HK-2 (cell line): ENCODE results near the gene NUSAP1.
"Not testable (repeated sequence)": the region's sequence is repeated elsewhere in the genome, so short reads cannot be mapped to it uniquely, and the experiment has no call there.

Source experiments
- DNase-seq: peaks from one replicate; pipeline ENCODE4 v3.0.0-alpha.2; 2018; ENCODE audit not compliant: unreplicated experiment

Gene NUSAP1

DNA sequence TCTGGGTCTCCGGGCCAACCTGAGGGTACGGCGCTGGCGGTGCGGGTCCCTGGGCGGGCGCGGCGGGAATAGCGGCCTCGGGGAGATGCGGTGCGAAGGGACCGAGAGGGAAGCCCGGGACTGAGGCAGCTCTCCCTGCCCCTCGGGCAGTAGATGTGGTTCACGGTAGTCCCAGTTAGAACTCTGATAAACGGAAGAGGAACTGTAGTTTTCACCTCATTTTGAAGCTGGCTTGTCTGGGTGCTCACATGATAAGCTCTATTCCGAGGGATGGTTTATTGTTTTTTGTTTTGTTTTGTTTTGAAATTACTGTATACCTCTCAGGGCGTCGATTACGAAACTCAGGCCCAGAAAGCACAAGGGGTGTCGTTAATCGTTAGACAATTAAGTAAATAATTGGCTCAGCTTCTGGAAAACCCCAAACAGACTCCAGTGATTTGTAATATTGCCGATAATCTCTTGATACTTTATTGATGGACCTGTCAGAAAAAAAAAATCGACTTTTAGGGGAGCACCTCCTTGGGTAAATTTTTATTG, 413 bp downstream of the NUSAP1 start:
- no peak for DNase-seq

DNA sequence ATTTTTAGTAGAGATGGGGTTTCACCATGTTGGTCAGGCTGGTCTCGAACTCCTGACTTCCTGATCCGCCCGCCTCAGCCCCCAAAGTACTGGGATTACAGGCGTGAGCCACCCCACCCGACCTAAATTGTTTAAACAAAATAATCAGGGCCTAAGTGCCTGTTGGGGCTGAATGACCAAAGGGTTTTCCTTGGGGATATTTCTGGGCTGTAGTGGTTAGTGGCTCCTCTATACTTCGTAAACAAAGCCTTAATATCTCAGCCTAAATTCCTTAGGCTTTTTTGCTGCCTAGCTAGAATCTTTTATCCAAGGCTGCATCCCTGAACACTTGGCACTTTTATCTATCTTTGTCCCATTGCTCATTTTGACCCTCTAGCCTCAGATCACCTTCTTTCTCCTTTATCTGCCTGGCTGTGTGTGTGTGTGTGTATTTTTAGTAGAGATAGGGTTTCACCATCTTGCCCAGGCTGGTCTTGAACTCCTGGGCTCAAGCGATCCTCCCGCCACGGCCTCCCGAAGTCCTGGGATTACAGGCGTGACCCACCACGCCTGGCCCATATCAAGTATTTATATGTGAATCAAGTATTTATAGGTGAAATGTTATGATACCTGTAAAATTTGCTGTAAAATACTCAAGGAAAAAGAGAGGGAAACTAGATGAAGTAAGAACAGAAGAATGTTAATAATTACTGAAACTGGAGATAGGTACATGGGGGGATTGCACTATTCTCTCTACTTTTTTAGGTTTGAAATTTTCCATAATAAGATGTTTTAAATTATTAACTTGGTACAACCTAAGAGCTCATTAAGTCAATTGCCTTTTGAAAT, 1.8 kb downstream of the NUSAP1 start:
- DNase-seq = no peak

- DNase-seq = no peak
Observed at GRCh38 chr15:41336549-41336948, 3.9 kb downstream of the NUSAP1 start.

DNA sequence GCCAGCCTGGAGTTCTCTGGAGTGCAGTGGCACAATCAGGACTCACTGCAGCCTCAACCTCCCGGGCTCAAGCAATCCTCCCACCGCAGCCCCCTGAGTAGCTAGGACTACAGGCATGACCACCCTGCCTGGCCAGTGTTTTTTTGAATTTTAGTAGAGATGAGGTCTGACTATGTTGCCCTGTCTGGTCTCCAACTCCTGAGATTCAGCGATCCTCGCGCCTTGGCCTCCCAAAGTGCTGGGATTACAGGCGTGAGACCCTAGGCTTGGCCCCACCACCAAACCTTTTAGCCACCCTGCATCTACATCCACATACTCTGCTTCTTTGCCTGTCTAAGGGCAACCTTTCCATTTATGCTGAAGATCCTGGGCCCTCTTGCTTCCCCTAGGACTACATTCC, 4.4 kb downstream of the NUSAP1 start:
- no peak for DNase-seq

DNA sequence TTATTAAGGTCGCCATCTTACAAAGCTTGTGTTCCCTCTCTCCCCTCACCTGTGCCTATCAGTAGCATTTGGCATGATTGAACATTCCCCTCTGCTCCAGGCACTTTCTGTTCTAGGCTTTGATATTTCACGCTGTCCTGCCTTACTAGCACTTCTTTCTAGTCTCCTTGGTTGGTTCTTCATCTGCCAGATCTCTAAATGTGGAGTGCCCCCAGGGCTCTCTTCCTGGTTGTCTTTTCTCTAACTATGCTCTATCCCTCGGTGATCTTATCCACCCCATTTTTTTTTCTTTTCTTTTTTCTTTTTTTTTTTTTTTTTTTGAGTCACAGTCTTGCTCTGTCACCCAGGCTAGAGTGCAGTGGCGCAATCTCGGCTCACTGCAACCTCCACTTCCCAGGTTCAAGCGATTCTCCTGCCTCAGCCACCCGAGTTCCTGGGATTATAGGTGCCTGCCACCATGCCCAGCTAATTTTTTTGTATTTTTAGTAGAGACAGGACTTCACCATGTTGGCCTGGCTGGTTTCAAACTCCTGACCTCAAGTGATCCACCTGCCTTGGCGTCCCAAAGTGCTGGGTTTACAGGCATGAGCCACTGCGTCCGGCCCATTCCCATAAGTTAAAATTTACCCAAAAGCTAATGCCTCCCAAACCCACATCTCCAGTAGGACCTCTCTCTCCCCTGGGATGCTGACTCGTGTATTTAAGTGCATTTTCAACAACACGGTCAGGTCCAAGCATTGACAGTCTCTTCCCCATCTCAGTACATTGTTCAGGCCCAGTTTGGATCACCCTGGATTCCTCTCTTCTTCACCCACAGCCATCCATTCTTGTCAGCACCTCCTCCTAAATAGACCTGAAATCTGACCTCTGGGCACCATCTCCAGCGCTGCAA, 5.2 kb downstream of the NUSAP1 start:
- no peak for DNase-seq

DNA sequence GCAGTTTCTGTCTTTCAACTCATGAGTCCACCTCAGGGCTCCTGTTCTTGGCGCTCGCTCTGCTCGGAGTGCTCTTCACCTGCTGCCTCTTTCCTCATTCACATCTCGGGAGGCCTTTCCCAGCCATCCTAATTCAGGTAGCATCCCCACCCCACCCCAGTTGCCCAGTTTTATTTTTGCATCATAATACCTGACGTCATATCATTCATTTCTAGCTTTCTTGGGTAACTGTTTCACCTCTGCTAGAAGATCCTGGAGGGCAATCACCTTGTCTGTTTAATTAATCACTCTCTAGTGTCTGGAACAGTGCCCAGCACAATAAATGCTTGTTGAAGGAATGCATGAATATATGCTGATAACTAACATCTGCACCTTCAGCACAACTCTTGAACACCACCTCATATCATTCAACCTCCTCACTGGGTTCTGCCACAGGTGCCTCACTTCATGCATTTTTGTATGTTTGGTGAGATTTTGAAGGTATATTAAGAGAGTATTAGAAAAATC, 7.6 kb downstream of the NUSAP1 start:
- no peak for DNase-seq

DNA sequence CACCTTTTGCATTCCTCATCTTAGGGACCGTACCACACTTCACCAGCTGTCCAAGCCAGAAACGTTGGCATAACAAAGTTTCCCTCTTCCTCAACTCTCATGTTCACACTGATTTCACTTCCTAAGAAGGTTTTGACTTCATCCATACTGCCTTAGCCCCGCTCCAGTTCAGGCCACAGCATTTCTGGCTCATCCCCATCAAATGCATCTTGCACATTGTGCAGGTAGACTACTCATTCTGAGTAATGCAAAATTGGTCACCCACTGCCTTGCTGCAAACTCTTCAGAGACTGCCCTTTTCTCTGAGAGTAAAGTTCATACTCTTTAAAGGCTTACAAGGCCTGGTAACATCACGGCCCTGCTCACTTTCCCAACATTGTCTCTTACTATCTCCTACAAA, 8.8 kb downstream of the NUSAP1 start:
- DNase-seq = no peak

DNA sequence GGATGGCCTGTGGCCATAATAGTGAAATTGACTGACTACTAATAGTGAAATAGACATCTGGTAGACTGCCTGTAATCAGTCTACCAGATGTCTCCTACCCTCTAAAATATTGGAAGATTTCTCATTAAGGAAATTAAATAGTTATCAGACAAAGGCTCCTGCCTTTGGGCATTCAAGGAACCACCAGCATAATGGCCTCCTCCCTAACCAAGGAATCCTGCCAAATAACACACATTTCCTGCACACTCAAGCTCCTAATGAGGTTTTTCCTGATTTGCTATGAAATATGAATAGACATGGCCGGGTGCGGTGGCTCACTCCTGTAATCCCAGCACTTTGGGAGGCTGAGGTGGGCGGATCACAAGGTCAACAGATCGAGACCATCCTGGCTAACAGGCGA, 14.6 kb downstream of the NUSAP1 start:
- no peak for DNase-seq

- no peak for DNase-seq
Observed at GRCh38 chr15:41350057-41350717, 17.5 kb downstream of the NUSAP1 start.

DNA sequence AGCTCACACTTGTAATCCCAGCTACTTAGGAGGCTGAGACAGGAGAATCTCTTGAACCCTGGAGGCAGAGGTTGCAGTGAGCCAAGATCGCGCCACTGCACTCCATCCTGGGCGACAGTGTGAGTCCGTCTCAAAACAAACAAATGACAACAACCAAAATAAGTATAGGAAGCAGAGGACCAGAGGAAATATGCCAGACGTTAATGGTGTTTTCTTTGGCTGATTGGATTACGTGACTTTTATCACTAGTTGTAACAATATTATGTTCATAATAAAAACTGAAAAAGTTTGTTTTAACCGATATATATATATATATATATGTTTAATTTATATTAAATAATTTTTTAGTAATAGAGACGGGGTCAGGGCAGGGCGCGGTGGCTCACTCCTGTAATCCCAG, 21.7 kb downstream of the NUSAP1 start:
- no peak for DNase-seq

DNA sequence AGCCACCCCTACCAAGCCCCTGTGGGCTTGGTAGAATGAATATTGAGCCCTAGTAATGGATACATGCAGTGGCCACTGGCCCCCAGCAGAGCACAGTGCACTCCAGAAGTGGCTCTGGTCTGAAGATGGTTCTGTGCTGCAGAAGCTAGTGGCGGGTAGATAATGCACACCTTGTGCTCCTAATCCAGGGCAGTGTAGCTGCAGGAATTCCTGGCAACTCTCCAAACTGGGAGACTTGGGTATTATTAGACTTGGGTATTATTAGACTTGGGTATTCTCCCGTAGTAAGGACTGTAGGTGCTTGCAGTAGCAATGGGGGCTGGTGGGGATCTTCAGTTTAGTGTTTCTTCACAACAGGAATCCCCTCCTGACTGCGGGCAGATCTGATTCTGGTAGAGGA, 34.7 kb downstream of the NUSAP1 start:
- DNase-seq = no peak

DNA sequence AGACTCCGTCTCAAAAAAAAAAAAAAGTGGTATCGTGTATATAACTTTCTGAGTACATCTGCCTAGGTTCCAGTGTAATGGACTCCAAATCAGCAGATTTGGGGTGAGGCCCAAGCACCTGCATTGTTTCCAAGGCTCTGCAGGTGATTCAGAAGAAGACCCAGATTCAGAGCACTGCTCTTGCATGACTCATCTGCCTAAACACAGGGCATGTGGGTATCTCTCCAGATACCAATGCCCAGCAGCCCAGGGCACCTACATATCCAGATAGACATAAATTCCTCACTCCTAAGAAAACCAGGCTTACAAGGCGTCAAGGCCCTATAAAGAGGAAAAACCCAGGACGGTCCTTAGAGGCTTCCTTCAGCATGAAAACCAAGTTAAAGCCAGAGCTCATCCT, 45.3 kb downstream of the NUSAP1 start:
- no peak for DNase-seq

GRCh38 chr15:41383974-41384749, 51.5 kb downstream of the NUSAP1 start:
- not testable (repeated sequence) for DNase-seq

DNA sequence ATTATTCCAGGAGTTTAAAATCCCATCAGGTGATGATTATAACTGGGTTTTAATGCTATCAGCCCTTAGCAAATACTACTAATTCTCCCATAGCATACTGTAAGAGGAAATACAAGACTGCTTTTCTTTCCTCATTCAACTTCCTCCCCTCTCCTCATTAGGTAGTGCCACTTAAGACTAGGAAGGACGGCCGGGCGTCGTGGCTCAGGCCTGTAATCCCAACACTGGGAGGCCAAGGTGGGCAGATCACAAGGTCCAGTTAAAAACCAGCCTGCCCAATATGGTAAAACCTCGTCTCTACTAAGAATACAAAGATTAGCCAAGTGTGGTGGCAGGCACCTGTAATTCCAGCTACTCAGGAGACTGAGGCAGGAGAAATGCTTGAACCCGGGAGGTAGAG, 55.0 kb downstream of the NUSAP1 start:
- DNase-seq = no peak

- DNase-seq = no peak
Observed at GRCh38 chr15:41392659-41393058, 60.0 kb downstream of the NUSAP1 start.

DNA sequence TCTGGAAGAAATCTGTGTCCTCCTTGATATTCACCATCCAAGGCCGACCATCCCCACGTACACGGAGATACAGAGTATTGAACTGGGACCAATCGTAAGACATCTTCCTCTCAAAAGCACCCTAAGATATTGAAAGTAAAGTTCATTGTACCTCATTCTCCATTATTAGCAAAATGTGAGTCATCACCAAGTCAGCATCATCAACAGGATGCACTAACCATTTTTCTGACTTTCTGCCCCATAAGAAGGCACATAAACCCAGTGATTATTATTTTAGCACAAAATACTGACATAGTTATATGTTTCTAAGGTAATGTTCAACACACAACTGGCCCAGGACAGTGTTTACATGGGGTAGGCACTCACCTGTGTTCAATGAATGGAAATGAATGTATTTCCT, 62.2 kb downstream of the NUSAP1 start:
- DNase-seq = no peak

GRCh38 chr15:41396111-41396510, 63.4 kb downstream of the NUSAP1 start:
- DNase-seq = no peak

- DNase-seq = no peak
Observed at GRCh38 chr15:41401904-41402267, 69.2 kb downstream of the NUSAP1 start.

- no peak for DNase-seq
Observed at GRCh38 chr15:41407341-41407740, 74.7 kb downstream of the NUSAP1 start.

- DNase-seq = no peak
Observed at GRCh38 chr15:41408234-41408641, 75.6 kb downstream of the NUSAP1 start.

GRCh38 chr15:41411031-41411430, 78.3 kb downstream of the NUSAP1 start:
- no peak for DNase-seq
